Measurements from ENCODE around the gene LMNA. TPM values are rescaled to one million over a fixed set of nuclear protein-coding genes. Genes with fewer than 3 reads are reported as not detected.
"Not testable (repeated sequence)": the region's sequence is repeated elsewhere in the genome, so short reads cannot be mapped to it uniquely, and the experiment has no call there.

The LMNA gene
- total and polyA plus RNA-seq, 4 donors: 163 to 547 (median 193) TPM

DNA sequence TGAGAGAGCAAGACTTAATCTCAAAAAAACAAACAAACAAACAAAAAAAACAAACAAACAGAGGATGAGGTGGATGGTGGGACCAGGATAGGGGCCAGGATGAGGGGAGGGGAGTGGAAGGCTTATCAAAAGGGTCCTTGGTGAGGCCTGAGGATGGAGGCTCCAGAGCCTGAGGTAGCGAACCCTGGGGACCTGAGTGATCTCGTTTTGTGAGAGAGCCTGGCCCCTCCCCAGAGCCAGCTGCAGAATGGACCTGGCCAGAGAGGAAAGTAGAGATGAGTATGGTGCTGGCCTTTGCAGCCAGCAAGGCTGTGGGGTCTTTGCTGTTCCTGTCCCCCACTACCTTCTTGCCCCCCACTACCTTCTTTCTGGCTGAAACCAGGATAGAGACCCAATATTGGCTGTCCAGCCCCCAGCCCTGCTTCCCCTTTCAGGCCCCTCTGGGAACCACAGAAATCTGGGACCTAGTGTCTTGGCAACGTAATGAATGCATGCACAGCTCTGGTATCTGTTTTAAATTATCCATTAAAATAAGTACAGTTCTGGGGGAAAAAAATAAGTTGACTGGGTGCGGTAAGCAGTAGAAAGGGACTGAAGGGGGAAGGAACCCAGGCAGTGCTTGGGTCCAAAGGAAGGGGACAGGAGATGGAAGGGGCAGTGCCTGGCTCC, 1.1 kb upstream of the LMNA start:
- TF ChIP-seq, protein P1, sequence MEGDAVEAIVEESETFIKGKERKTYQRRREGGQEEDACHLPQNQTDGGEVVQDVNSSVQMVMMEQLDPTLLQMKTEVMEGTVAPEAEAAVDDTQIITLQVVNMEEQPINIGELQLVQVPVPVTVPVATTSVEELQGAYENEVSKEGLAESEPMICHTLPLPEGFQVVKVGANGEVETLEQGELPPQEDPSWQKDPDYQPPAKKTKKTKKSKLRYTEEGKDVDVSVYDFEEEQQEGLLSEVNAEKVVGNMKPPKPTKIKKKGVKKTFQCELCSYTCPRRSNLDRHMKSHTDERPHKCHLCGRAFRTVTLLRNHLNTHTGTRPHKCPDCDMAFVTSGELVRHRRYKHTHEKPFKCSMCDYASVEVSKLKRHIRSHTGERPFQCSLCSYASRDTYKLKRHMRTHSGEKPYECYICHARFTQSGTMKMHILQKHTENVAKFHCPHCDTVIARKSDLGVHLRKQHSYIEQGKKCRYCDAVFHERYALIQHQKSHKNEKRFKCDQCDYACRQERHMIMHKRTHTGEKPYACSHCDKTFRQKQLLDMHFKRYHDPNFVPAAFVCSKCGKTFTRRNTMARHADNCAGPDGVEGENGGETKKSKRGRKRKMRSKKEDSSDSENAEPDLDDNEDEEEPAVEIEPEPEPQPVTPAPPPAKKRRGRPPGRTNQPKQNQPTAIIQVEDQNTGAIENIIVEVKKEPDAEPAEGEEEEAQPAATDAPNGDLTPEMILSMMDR (IDR thresholded peaks at IDR 0.05; ENCODE audit: control extremely low read depth, extremely low read depth): no peak
- peaks cover 3 to 34% (median 8%) of the 10 kb centered on the region in 5 donors for H3K4me1 ChIP-seq (ENCODE audit: control insufficient read depth in 5 of 5, insufficient read depth in 5 of 5, low read length in 5 of 5)
- no peak overlapping the region for H3K9ac ChIP-seq (ENCODE audit: insufficient read depth in 1 of 2, low read length in 2 of 2)
- WGBS, 2 donors: 60 to 85% methylated on average over 4 of the region's 4 CpGs
- no peak overlapping the region for H3K4me3 ChIP-seq
- peaks cover 0 to 6% (median 1%) of the 10 kb centered on the region in 4 donors for H3K36me3 ChIP-seq (ENCODE audit: control insufficient read depth in 4 of 4, insufficient read depth in 4 of 4, low read length in 4 of 4)
- H3K27me3 ChIP-seq (ENCODE audit: control insufficient read depth in 3 of 3, insufficient read depth in 3 of 3, low read length in 2 of 3): no peaks in the 10 kb centered on the region
- no peaks in the 10 kb centered on the region for H3K9me3 ChIP-seq (ENCODE audit: control insufficient read depth in 4 of 4, insufficient read depth in 3 of 4, low read length in 3 of 4)
- ATAC-seq (ENCODE audit: insufficient read depth, low FRiP score) (no peak), DNase-seq (no peak)
- peak overlapping the region; percentile 68 to 96 for H3K27ac ChIP-seq (ENCODE audit: low read depth in 1 of 2, low read length in 1 of 2)

GRCh38 chr1:156114919-156115513, 505 bp downstream of the LMNA start:
- no peak for DNase-seq
- H3K9me3 ChIP-seq (ENCODE audit: control insufficient read depth in 4 of 4, insufficient read depth in 3 of 4, low read length in 3 of 4): no peaks in the 10 kb centered on the region
- peak overlapping the region; percentile 91 to 95 for H3K9ac ChIP-seq (ENCODE audit: insufficient read depth in 1 of 2, low read length in 2 of 2)
- TF ChIP-seq, protein P1 (IDR thresholded peaks at IDR 0.05; ENCODE audit: control extremely low read depth, extremely low read depth): no peak
- 1% methylated on average over 47 to 49 of the region's 49 CpGs for WGBS, 2 donors
- peaks cover 0 to 8% (median 4%) of the 10 kb centered on the region in 4 donors for H3K36me3 ChIP-seq (ENCODE audit: control insufficient read depth in 4 of 4, insufficient read depth in 4 of 4, low read length in 4 of 4)
- no peaks in the 10 kb centered on the region for H3K27me3 ChIP-seq (ENCODE audit: control insufficient read depth in 3 of 3, insufficient read depth in 3 of 3, low read length in 2 of 3)
- ATAC-seq (ENCODE audit: insufficient read depth, low FRiP score): no peak
- peaks cover 8 to 37% (median 17%) of the 10 kb centered on the region in 5 donors for H3K4me1 ChIP-seq (ENCODE audit: control insufficient read depth in 5 of 5, insufficient read depth in 5 of 5, low read length in 5 of 5)
- peak overlapping the region; percentile 93 to 96 for H3K27ac ChIP-seq (ENCODE audit: low read depth in 1 of 2, low read length in 1 of 2)
- H3K4me3 ChIP-seq: peak overlapping the region; percentile 82

DNA sequence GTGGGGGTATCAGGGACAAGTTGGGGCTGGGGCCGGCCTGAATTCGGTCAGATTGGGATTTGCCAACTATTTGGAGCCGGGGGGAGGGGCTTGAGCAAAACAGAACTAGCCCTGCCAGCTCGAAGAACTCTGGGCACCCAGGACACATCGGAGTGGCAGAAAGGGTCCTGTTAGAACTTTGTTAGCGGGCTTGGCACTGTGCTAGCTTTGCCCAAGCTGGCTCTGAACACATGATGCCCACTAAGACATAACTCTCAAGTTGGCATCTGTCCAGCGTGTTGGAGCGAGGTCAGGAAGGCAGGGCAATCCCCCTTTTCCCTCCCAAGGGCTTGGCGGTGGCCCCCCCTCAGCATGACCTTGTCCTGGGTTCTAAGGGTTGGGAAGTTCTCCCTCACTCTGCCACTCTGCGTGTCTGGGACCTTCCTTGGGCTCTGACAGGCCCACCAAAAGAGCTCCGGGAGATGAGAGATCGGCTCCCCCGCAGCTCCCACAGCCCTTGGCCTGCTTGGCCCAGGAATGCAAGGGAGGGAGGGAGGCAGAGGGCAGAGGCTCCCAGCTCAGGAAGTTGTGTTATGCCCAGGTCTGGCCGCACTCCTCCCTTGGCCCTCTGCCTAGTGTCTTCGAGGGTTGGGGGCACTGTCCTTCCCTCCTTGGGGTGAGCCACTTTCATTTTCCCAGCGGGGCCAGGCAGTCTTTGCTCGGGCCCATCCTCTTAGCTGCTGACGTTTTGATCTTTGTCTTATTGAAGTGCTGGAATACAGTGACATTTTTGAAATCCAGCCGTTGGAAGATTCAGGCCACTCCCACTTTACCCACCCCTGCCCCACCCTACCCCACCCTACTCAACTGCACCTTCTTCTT, 1.2 kb downstream of the LMNA start:
- Histone ChIP-seq H3K4me1 (ENCODE audit: control insufficient read depth in 5 of 5, insufficient read depth in 5 of 5, low read length in 5 of 5) (peaks cover 11 to 37% (median 17%) of the 10 kb centered on the region in 5 donors), H3K4me3 (peak overlapping the region; percentile 82), H3K36me3 (ENCODE audit: control insufficient read depth in 4 of 4, insufficient read depth in 4 of 4, low read length in 4 of 4) (peaks cover 0 to 11% (median 9%) of the 10 kb centered on the region in 4 donors), H3K9ac (ENCODE audit: insufficient read depth in 1 of 2, low read length in 2 of 2) (peak overlapping the region; percentile 91 to 95), H3K27me3 (ENCODE audit: control insufficient read depth in 3 of 3, insufficient read depth in 3 of 3, low read length in 2 of 3) (no peaks in the 10 kb centered on the region), H3K27ac (ENCODE audit: low read depth in 1 of 2, low read length in 1 of 2) (peak overlapping the region; percentile 93 to 96), H3K9me3 (ENCODE audit: control insufficient read depth in 4 of 4, insufficient read depth in 3 of 4, low read length in 3 of 4) (no peaks in the 10 kb centered on the region)
- TF ChIP-seq, protein P1 (IDR thresholded peaks at IDR 0.05; ENCODE audit: control extremely low read depth, extremely low read depth): no peak
- DNase-seq (peak; percentile 82 to 86 (median 84)), ATAC-seq (ENCODE audit: insufficient read depth, low FRiP score) (no peak)
- 7 to 21% methylated on average over 19 of the region's 19 CpGs for WGBS, 2 donors

DNA sequence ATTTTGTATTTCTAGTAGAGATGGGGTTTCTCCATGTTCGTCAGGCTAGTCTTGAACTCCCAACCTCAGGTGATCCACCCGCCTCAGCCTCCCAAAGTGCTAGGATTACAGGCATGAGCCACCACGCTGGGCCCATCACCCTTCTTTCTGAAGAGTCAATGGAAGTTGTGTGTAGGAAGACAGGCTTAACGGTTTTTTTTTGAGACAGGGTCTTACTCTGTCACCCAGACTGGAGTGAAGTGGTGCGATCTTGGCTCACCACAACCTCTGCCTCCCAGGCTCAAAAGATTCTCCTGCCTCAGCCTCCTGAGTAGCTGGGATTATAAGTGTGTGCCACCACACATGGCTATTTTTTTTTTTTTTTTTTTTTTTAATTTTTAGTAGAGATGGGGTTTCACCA, 2.2 kb downstream of the LMNA start:
- H3K4me3 ChIP-seq; H3K9me3 ChIP-seq (ENCODE audit: control insufficient read depth in 4 of 4, insufficient read depth in 3 of 4, low read length in 3 of 4); H3K27me3 ChIP-seq (ENCODE audit: control insufficient read depth in 3 of 3, insufficient read depth in 3 of 3, low read length in 2 of 3); DNase-seq; ATAC-seq (ENCODE audit: insufficient read depth, low FRiP score): not testable (repeated sequence)
- Histone ChIP-seq H3K36me3 (ENCODE audit: control insufficient read depth in 4 of 4, insufficient read depth in 4 of 4, low read length in 4 of 4) (peaks cover 0 to 12% (median 9%) of the 10 kb centered on the region in 4 donors), H3K4me1 (ENCODE audit: control insufficient read depth in 5 of 5, insufficient read depth in 5 of 5, low read length in 5 of 5) (peaks cover 16 to 37% (median 25%) of the 10 kb centered on the region in 5 donors), H3K27ac (ENCODE audit: low read depth in 1 of 2, low read length in 1 of 2) (peak overlapping the region; percentile 61 to 96), H3K9ac (ENCODE audit: insufficient read depth in 1 of 2, low read length in 2 of 2) (peak overlapping the region in 1 of 2 donors; percentile 56)
- WGBS, 2 donors: 71 to 90% methylated on average over 5 of the region's 5 CpGs
